ENCODE measurements around the gene GLCCI1.

The GLCCI1 gene

DNA sequence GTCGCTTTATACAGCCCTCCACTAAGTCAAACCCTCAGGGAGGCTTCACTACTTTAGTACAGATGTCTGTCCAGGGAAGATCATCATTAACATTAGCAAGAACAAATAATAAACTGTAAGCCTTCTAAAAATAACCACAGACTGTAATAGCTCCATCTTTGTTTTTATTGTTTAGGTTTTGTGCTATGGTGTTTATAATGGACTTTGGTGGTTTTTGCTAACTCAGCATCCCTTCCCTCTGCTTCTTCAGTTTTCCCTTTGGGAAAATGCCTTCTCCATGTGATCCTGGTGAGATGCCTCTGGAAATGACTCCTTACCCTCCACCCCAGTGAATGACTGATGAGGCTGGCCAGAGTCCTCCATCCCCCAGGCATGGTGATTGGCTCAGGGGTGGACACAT is 162.1 kb downstream of the GLCCI1 start:
- no peak for DNase-seq (ENCODE audit: low spot score)

DNA sequence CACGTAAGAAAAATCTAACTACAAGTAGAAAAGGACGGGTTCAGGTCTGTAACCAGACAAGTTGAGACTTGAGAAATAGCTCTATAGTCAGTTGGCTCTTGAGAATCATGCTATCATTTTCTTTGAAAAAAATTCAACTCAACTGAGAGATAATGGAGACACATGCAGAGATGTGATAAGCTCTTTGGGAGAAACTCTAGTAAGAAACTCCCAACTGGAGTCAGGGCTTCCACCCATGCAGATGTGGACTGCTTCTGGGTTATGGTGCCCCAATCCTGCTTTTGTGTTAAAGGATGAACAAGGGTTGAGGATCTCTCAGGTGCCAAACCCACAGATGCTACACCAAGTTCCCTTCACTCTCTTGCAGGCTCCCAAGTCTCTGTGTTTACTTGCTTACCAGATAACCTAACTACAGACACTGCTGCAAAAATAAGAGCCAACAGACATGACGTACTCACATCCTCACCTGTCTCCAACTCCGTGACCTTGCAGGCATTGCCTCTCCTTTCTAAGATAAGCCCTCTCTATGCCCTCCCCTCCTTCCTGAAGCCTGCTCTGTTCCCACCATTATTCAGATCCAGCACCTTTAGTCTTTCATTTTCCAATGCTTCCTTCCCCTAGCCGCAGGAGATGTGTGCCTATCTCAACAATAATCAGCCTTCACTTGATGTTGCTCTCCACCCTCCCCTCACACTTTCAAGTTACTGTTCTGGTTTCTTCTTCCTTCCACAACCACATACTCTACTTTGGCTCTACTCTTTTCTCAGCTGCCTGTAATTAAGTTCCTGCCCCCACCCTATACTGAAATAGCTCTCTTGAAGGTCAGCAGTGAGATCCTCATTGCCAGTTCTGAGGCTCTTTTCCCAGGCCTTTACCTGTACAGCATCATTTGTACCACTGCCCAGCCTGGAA is 163.4 kb downstream of the GLCCI1 start:
- DNase-seq (ENCODE audit: low spot score) = no peak

DNA sequence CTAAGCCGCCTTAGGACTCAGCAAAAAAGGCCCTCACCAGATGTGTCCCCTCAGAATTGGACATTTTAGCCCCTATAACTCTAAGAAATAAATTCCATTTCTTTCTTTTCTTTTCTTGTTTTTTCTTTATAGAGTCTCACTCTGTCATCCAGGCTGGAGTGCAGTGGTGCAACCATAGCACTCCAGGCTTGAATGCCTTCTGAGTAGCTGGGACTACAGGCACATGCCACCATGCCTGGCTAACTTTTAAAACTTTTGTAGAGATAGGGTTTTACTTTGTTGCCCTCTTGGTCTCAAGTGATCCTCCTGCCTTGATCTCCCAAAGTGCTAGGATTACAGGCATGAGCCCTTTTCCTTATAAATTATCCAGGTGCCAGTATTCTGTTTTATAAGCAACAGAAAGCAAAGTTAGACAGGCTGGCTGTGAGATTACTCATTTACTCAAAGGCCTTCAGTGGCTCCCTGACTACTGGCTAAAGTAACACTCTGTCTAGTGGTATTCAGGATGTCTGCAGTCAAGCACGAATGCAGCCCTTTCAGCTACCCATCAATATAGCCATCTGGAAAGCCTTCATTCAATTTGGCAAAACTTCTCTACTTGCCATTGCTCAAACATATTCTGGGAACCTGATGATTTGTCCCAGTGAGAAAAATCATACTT is 164.7 kb downstream of the GLCCI1 start:
- DNase-seq (ENCODE audit: low spot score) = no peak

DNA sequence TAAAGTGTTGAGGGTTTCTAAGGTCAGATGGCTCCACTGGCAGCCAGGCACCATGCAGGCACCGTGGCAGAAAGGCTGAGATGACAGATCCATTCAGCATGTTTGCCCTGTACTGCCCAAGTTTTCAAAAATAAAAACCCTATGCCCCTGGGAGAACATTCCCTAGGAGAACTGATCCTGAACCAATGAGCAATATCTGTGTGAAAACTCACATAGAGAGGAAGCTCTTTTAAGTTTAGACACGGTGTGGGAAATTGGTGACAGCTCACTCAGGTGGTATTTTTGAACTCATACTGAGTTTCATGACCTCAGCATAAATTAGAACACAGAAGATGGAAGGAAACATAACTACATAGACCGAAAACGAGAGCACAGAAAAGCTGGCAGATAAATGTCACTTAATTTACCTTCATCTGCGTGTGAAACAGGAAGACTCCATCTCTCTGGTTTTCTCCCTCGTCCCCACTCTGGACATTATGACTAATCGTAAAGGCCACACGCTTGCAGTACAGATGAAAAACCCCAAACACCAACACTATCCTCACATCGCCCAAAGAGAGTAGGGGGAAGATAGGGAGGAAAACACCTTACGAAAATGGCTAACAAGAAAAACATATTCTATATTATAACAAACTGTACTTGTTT is 165.6 kb downstream of the GLCCI1 start:
- no peak for DNase-seq (ENCODE audit: low spot score)

DNA sequence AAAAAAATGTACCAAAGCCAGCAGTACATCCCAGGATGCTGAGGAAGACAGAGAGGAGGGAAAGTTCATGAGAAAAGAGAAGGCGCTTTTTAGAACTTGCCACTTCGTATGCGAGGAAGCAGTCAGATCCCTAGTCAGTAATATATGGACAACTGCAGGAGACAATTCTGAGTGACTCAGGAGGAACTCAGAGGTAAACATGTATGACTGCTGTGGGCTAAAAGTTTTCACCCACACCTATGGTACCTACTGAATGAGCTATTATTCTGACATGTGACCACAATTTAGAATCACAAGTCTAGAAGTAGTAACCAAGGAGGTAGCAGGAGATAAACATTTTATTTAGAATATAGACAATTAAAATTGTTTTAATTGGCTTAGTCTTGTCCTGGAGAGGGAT is 166.8 kb downstream of the GLCCI1 start:
- DNase-seq (ENCODE audit: low spot score) = no peak

DNA sequence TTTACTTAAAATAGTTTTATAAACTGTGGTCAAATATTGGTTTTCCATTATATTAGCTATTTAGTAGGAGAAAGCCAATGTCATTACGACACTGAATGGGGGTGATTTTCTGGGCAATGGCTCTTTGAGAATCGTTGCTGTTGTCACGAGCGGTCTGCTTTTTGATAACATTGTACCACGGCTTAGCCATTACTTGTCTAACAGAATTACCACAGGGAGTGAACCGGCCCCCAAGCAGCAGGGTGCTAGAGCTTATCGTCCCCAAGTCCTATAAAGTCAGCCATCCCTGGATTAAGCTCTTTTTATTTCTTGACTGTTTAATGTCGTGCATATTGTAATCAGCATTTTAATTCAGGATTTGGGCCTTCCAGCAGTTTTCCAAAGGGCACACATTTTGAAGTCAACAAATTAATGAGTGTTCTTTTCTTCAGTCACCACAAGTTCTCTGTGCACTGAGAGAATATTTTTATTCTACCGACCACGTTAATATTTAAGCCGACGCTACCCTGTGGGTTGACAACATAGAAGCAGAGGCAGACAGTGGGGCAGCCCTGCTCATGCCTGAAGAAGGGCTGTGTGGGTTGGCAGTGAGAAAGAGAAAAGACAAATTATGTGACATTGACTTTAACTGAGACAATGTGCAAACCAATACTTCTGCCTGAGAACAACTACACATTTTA is 167.6 kb downstream of the GLCCI1 start:
- no peak for DNase-seq (ENCODE audit: low spot score)
